ENCODE measurements around the gene GABRE. TPM values are rescaled to one million over a fixed set of nuclear protein-coding genes. Genes with fewer than 3 reads are reported as not detected.
"Not testable (repeated sequence)": the region's sequence is repeated elsewhere in the genome, so short reads cannot be mapped to it uniquely, and the experiment has no call there.

The GABRE gene
- polyA plus RNA-seq, 1 experiment = 13.9 TPM

GRCh38 chrX:151920101-151920500 is 54.4 kb downstream of the GABRE start:
- ChIA-PET POLR2A (no interaction called here), CTCF (no interaction called here)
- TF ChIP-seq CTCF (IDR thresholded peaks at IDR 0.05; ENCODE audit: low read depth, low read length) = no peak
- H3K4me3 ChIP-seq (ENCODE audit: low read depth, low read length) = no peak overlapping the region
- no peak overlapping the region for H3K27ac ChIP-seq (ENCODE audit: low read depth, low read length)
- no peaks in the 10 kb centered on the region for H3K27me3 ChIP-seq (ENCODE audit: control insufficient read depth, insufficient read depth, low read length)
- no peak for DNase-seq (ENCODE audit: low read depth, low spot score)
- peaks cover 4% of the 10 kb centered on the region; the same call in 1 of the 2 replicates for H3K9me3 ChIP-seq (ENCODE audit: control insufficient read depth, insufficient read depth, low read length)

GRCh38 chrX:151919610-151920009 is 54.9 kb downstream of the GABRE start:
- no peaks in the 10 kb centered on the region for H3K27me3 ChIP-seq (ENCODE audit: control insufficient read depth, insufficient read depth, low read length)
- H3K4me3 ChIP-seq (ENCODE audit: low read depth, low read length) = no peak overlapping the region
- ChIA-PET CTCF (no interaction called here), POLR2A (no interaction called here)
- no peak for DNase-seq (ENCODE audit: low read depth, low spot score)
- H3K9me3 ChIP-seq (ENCODE audit: control insufficient read depth, insufficient read depth, low read length) = peaks cover 4% of the 10 kb centered on the region; the same call in 1 of the 2 replicates
- H3K27ac ChIP-seq (ENCODE audit: low read depth, low read length) = no peak overlapping the region
- no peak for TF ChIP-seq CTCF (IDR thresholded peaks at IDR 0.05; ENCODE audit: low read depth, low read length)

- DNase-seq (ENCODE audit: low read depth, low spot score); H3K27ac ChIP-seq (ENCODE audit: low read depth, low read length); H3K9me3 ChIP-seq (ENCODE audit: control insufficient read depth, insufficient read depth, low read length); POLR2A ChIA-PET; CTCF ChIA-PET; H3K27me3 ChIP-seq (ENCODE audit: control insufficient read depth, insufficient read depth, low read length); H3K4me3 ChIP-seq (ENCODE audit: low read depth, low read length): not testable (repeated sequence)
Measured at GRCh38 chrX:151918736-151919135, 55.7 kb downstream of the GABRE start.

GRCh38 chrX:151912780-151913179 is 61.7 kb downstream of the GABRE start, which contains the start of gene MAGEA4:
TSS of gene MAGEA4 (plus strand) at chrX:151912889. CDS start at chrX:151923665, 10,776 bp downstream.
- Histone ChIP-seq H3K4me3 (ENCODE audit: low read depth, low read length) (no peak within 1 kb of the TSS), H3K27me3 (ENCODE audit: control insufficient read depth, insufficient read depth, low read length) (no peaks in the 10 kb centered on the region), H3K9me3 (ENCODE audit: control insufficient read depth, insufficient read depth, low read length) (no peaks in the 10 kb centered on the region), H3K27ac (ENCODE audit: low read depth, low read length) (no peak within 1 kb of the TSS)
- ChIA-PET CTCF (no interaction called here), POLR2A (no interaction called here)
- no peak for TF ChIP-seq CTCF (IDR thresholded peaks at IDR 0.05; ENCODE audit: low read depth, low read length)
- DNase-seq (ENCODE audit: low read depth, low spot score) = no peak

GRCh38 chrX:151912221-151912620 is 62.3 kb downstream of the GABRE start:
- ChIA-PET CTCF (no interaction called here), POLR2A (no interaction called here)
- TF ChIP-seq CTCF (IDR thresholded peaks at IDR 0.05; ENCODE audit: low read depth, low read length) = no peak
- no peaks in the 10 kb centered on the region for H3K27me3 ChIP-seq (ENCODE audit: control insufficient read depth, insufficient read depth, low read length)
- H3K27ac ChIP-seq (ENCODE audit: low read depth, low read length) = no peak overlapping the region
- no peaks in the 10 kb centered on the region for H3K9me3 ChIP-seq (ENCODE audit: control insufficient read depth, insufficient read depth, low read length)
- no peak for DNase-seq (ENCODE audit: low read depth, low spot score)
- H3K4me3 ChIP-seq (ENCODE audit: low read depth, low read length) = no peak overlapping the region

- no peak overlapping the region for H3K4me3 ChIP-seq (ENCODE audit: low read depth, low read length)
- H3K9me3 ChIP-seq (ENCODE audit: control insufficient read depth, insufficient read depth, low read length) = no peaks in the 10 kb centered on the region
- no peak for DNase-seq (ENCODE audit: low read depth, low spot score)
- ChIA-PET CTCF (no interaction called here), POLR2A (no interaction called here)
- TF ChIP-seq CTCF (IDR thresholded peaks at IDR 0.05; ENCODE audit: low read depth, low read length) = no peak
- no peaks in the 10 kb centered on the region for H3K27me3 ChIP-seq (ENCODE audit: control insufficient read depth, insufficient read depth, low read length)
- no peak overlapping the region for H3K27ac ChIP-seq (ENCODE audit: low read depth, low read length)
Measured at GRCh38 chrX:151904989-151905388, 69.5 kb downstream of the GABRE start.
